Fibroblast of upper back skin (primary cell): ENCODE measurements around the gene BTBD8.
A peak's percentile ranks its signal among the peaks of the same experiment; 100 is the strongest.

Experiments used
- DNase-seq: peaks from one replicate; pipeline ENCODE4 v3.0.0-alpha.2; 2013

Gene BTBD8

DNA sequence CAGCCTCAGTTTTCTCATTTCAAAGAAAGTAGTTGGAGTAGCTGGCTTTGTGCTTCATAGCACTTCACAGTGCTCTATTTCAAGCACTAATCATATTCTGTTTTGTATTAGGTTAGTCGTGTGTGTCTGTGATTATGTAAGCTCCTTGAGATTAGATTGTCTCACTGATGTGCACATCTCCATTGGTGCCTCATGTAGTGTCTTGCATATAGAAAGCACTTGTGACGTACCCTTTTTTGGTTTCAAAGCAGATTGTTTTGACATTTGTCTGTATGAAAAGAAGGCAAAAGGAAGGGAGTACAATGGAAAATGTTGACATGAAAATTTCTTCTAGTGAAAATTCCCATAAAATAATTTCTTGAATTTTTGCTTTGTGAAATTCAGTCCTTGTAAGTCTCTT is 13.9 kb downstream of the BTBD8 start:
- no peak for DNase-seq

DNA sequence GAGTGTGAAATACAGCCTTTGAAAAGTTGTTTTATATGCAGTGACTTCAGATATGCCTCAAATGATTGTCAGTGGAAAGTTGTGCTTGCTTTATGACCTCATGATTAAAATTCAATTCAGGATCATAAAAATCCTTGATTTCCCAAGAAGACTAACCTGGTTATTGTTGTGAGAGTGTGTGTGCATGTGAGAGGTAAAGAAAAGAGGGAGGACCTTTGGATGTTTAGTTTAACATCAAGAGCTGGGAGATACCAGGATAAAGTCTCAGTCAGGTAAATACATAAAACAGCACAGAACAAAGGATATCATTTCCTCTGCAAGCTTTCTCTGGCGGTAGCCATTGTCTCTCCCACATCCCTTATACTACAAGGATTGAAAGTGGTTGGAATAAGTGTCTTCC is 14.4 kb downstream of the BTBD8 start:
- DNase-seq = no peak

DNA sequence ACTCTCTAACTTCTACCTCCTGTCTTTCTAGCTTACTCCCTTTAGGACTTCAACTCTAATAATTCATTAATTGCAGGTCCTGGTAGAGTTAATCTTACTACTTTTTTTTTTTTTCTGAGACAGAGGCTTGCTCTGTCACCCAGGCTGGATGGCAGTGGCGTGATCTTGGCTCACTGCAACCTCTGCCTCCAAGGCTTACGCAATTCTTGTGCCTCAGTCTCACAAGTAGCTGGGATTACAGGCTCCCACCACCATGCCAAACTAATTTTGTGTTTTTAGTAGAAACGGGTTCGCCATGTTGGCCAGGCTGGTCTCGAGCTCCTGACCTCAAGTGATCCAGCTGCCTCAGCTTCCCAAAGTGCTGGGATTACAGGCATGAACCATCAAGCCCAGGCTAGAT is 15.7 kb downstream of the BTBD8 start:
- no peak for DNase-seq

DNA sequence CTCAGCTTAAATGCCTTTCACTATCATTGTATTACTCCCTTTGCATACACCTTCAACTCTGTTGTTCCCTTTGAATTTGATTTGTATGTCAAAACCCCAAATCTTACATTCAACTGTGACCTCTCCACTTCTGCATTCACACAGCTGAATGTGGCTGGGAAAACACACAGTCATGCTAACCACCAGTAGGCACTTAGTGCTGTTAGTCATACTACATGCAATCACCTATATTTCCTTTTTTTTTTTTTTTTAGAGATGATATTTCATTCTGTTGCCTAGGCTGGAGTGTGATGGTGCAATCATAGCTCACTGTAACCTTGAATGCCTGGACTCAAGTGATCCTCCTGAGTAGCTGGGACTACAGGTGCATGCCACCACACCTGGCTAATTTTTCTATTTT is 16.2 kb downstream of the BTBD8 start:
- peak; percentile 3 for DNase-seq

DNA sequence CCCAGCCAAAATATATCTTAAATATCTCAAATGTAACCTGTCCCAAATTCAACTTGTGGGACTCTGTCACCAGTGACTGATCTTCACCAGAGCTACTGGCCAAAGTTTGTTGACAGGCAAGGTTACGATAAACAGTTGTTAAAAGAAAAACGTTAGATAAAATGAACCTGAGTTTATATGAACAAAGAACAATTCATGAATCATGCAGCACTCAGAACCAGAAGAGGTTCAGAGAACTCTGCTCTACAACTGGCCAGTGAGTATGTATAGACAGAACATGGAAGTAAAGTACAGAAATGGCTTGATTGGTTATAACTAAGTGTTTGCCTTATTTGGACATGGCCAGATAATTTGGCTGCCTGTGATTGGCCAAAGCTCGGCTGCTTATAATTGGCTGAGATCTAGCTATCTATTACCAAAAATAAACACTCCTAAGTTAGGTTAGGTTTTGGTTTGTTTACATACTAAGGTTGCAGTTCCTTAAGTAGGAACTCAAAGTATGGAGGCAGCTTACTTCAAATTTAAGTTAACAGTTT is 25.5 kb downstream of the BTBD8 start:
- no peak for DNase-seq

DNA sequence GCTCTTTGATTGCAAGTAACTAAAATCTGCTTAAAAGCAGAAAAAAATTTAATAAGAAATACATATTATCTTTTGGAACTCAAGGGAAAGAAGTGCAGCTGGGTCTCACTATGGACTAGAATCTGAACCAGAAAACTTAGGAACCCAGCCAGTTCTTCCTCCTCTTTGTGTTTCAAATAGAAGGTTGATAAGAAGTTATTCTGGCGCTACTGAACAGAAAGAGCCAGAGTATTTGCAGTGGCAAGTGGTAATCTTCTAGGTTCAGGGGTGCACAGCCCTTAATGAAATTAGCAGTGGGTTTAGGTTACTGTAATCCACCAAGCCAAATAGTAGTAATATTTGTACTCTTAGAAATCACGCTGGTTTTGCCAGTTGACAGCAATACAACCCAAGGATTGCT is 28.5 kb downstream of the BTBD8 start:
- DNase-seq = no peak

DNA sequence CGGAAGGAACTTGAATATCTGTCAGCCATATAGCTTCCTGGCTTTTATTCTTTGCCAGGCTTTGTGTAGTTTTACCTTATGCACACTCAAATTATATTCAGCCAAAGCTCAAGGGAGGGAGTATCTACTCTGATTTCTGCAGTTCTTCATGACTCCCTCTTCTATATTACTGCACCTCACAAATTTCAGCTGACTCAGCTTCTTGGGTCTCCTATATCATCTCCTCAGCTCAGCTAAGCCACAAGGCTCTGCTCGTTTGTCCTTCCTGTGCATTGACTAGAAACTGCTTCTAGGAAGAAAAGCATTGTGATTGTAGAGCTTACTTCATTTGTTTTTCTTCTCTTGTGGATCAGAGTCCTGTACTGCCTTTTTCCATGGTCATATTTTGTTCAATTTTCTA is 37.4 kb downstream of the BTBD8 start:
- DNase-seq = no peak

DNA sequence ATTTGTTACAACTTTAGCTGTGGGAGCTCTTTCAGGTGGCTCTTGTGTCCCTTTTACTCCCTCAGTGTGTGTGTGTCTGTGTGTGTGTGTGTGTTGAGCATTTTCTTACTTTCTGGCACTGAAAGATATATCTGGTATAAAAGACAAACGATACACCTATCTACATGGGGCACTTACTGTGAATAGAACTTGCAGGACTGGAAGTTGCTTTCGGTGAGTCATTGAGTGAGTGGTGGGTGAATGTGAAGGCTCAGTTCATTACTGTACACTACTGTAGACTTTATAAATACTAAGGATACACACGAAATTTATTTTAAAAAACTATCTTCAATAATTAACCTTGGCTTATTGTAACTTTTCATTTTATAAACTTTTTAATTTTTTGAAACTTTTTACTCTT is 38.7 kb downstream of the BTBD8 start:
- DNase-seq = no peak

DNA sequence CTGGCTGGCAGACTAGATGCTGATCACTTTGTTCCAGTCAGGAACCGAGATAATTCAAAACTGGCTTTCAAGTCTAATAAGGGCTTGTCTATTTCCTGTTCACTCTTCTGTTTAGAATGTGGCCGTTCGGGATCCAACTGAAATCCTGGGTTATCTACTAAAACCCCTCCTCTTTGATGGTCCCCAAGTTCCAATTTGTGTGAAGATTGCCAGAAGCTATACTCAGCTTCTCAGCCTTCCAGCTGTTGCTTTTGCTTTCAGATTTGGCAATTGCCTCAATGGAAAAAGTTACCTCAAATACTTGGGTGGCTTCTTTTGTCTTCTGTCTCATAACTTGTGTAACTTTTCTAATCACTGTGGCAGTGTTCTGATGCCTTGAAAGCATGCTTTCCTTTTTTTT is 43.7 kb downstream of the BTBD8 start:
- DNase-seq = no peak

DNA sequence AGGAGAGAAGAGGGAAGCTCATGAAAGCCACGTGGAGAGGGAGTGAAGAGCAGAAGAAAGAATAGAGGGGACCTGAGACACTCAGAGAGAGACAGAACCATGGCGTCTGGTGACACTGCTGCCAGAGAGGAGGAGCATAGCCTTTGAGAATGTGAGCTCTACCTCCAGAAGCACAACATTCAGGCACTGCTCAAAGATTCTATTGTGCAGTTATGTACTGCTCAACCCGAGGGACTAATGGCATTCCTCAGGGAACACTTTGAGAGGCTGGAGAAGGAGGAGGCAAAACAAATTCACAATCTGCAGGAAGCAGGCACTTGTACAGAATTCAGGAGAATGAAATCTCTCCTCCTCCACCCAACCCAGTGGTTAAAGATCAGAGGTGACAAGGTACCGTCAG is 45.1 kb downstream of the BTBD8 start:
- DNase-seq = no peak

DNA sequence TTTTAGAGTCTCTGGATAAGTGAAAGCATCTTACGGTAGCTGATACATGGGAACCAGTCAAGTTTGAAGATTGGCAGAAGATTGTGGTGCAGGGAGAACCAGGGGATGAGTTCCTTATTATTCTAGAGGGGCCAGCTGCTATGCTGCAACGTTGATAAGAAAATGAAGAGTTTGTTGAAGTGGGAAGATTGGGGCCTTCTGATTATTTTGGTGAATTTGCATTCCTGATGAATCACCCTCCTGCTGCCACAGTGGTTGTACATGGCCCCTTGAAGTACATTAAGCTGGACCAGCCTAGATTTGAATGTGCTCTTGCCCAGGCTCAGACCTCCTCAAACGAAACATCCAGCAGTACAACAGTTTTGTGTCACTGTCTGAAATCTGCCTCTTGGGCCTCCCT is 45.9 kb downstream of the BTBD8 start:
- DNase-seq = no peak

DNA sequence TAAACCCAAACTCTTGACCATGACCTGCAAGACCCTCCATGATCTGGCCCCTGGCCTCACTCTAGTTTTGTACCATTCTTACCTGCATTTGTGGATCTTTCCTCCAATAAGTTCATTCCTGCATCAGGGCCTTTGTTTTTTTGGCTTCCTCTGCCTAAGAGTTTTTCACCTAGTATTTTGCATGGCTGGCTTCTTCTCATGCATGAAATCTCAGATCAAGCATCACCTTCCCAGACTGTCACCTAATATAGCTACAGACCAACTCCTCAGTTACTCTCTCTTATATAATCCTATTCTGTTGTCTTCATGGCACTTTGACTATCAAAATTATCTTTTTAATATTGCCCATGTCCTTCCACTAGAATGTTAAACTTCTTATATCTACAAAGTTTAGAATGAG is 54.2 kb downstream of the BTBD8 start:
- DNase-seq = no peak

DNA sequence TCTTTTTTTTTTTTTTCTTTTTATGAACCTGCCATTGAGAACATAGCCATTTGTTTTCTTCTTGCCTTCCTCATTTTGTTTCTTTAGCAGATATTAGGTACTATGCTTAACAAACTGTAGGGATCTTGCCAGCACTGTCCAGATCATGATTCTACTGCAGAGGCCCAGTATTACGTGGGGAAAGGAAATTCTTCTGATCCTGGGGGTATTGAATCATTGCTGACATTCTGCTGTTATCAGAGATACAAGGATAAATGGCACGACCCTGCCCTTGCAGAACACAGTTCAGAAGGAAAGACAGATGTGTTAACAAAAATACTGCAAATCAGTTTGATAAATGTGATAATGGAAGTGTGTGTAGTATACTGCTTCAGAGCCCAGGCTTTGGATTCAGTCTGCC is 56.2 kb downstream of the BTBD8 start:
- DNase-seq = peak; percentile 14

DNA sequence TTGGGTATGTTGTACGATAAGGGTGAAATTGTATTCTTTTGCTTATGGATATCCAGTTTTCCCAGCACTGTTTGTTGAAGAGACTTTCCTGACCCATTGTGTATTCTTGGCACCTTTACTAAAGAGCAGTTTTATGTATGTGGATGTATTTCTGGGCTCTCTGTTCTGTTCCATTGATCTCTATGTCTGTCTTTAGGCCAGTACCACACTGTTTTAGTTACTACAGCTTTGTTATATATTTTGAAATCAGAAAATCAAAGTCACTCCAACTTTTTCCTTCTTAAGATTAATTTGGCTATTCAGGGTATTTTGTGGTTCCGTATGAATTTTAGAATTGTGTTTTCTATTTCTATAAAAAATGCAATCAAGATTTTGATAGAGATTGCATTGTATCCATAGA is 74.8 kb downstream of the BTBD8 start:
- no peak for DNase-seq

DNA sequence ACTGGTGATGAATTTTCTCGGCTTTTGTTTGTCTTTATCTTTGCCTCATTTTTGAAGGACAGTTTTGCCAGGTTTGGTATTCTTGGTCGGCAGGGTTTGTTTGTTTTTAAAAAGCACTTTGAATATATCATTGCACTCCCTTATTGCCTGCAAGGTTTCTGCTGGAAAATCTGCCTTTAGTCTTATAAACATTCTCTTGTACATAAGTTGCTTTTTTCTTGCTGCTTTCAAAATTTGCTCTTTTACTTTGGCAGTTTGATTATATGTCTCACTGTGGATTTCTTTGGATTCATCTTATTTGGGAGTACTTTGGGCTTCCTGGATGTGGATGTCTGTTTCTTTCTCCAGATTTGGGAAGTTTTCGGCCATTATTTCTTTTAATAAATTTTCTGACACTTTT is 79.4 kb downstream of the BTBD8 start:
- DNase-seq = no peak

DNA sequence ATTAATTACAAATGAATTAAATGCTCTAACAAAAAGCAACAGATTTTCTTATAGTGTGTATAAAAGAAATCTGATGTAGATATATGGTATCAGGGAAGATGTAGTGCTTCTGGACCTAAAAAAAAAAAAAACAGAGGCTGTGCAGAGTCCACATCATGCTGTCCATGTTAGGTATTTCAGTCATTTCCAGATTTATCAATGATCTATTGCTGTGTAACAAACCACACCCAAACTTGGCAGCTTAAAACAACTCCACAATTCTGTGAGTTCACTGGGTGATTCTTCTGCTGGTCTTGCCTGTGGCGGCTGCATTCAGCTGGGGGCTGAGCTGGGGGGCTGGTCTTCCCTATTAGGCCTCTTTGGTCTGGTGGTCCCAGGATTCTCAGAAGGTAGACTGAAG is 85.2 kb downstream of the BTBD8 start:
- no peak for DNase-seq

DNA sequence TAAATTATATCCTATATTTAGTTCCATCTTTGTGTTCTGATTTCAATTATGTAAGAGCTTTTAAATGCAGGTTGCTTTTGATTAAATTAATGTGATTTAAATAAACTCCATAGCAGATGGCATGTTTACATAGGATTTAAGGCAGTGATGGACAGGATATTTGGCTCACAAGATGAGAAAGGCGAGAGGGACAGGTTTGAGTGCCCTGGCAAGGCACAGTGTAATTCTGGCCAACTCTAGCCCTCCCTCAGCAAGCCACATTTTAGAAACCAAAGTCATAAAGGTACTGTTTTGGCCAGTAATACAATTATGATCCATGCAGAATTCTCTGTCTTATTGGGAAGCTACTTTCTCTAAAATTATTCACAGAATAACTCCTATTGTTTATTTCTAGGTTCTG is 87.0 kb downstream of the BTBD8 start:
- no peak for DNase-seq

DNA sequence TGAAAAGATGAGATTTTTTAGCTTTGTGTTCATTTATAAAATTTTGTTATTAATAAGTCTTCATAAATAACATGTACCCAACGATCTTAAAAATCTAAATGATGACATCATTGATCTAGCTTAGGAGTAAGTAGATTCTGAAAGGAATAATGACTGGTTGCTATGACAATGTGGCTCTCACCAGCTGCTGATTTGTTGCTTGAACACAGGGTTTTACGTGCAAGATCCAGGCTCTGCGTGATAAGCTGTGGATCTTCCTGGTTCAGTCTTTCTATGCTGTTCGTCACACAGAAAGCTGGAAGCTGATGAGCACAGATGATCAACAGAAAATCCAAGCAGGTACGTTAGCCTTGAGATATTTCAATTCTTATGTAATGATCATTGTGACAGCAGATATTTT is 88.5 kb downstream of the BTBD8 start:
- no peak for DNase-seq

DNA sequence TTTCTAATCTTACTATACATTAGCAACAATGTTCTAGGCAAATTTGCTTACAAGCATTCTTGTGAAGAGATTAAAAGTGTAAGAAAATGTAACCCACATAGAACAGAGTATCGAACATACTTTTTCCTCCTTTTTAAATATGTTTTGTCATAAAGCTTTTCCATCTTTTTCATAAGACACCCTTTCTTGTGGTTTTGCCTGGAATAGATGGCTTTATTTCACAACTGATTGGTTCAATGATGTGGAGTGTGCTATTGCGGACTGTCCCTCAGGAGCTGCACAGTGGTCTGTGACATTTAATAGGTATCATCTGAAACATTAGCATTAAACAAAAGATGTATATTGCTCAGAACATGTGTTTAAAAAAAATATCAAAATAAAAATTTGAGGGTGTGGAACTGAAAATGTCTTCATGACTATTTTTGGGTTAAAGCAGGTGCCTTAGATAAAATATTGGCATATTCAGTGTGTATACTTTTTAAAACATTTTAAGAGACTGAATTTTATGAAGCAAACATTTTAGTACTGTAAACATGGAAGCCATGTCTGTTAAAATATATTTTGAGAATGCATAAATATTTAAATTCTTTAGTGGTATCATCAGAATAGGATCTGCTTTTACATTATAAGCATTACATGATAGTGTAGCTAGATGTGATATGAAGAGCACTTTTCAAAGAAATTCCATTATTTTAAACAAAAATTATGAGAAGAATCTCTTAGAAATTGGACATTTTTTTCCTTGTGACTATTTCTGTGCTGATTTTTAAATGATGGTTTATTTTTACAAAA is 89.3 kb downstream of the BTBD8 start:
- no peak for DNase-seq

DNA sequence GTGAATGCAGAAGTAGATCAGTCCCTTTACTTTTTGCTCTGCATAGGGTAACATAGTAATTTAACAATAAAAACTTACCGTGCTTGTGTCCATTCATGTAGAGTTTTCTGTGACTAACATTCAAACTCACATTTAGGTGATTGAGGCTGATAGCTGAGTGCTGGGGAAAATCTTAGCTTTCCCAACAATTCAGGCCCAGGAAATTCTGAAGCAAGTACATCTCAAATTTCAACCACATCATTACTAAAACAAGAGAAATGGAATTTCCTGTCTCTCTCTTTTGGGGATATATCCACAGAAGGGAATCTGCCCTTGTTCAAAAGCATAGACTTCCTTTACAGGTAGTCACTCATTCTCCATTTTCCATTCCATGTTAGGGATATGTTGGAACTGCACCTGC is 104.5 kb downstream of the BTBD8 start:
- peak; percentile 84 for DNase-seq

DNA sequence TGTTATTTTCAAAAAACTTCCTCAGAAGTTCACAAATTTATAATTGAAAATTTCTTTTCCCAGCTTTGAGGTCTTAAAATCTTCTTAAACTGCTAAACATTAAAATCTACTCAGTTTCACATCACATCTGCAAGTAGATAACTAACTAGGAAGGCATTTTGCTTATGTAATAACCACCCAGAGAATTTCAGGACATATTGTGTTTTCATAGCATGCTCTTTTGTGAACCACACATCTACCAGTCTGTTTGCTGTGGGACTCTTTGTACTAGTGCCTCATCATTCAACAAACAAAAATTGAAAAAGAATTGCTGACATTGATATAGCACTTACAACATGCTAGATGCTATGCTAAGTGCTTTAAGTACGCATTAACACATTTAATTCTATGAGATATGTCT is 105.9 kb downstream of the BTBD8 start:
- peak; percentile 47 for DNase-seq

DNA sequence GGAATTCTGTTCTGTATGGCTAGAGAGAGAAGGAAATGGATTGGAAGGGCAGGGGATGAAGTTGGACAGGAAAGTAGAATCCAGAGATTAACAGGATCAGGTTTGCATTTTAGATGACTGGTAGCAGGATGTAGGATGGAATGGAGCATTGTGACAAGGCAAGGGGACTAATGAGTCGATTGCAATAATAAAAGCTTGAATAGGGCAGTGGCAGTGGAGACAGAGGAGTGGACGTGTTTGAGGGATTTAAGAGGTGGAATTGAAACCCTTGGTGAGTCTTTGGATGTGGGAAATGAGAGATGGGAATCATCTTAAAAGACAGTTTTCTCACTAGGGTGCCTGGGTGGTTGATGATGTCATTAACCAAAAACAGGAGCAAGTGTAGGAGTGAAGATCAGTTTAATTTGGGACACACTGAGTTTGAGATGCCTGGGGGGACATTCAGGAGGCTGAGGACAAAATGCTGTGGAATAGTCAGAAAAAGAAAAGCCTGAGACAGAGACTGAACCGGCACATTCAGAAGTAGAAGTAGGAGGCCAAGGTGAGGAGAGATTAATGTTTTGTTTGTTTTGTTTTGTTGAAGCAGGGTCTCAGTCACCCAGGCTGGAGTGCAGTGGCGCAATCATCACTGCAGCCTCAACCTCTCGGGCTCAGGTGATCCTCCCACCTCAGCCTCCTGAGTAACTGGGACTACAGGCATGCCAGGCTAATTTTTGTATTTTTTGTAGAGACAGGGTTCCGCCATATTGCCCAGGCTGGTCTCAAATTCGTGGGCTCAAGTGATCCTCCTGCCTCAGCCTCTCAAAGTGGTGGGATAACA is 108.5 kb downstream of the BTBD8 start:
- no peak for DNase-seq

DNA sequence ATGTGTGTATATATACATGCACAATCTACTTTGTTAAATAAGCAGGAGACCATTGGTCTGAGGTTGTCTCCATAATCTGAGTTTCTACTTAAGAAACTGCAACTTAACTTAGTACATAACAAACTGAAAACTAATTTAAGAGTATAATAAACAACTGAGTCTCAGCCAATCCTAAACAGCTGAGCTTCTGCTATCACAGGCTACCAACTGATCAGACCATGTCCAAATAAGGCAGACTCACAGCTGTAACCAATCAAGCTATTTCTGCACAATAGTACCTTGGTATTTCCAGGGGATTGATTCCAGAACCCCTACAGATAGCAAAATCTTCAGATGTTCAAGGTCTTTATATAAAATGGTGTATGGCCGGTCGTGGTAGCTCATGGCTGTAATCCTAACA is 111.6 kb downstream of the BTBD8 start:
- no peak for DNase-seq

DNA sequence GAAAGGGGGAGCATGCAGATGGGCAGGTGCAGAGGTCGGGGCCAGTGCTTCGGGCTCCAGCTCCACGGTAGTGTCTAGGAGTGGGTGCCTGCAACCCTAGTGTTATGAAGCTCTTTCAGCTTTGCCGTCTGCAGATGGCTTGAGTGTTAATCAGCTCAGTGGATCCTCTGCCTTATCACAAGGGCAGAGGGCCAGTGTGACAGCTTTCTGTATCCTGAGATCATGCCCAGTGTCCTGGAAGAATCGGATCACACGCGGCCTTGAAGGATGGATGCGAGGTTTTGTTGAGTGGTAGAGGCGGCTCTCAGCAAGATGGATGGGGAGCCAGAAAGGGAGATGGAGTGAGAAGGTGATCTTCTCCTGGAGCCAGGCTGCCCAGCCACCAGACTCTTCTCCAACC is 112.1 kb downstream of the BTBD8 start:
- DNase-seq = no peak
